ENCODE results near the gene DAPL1.

DNA sequence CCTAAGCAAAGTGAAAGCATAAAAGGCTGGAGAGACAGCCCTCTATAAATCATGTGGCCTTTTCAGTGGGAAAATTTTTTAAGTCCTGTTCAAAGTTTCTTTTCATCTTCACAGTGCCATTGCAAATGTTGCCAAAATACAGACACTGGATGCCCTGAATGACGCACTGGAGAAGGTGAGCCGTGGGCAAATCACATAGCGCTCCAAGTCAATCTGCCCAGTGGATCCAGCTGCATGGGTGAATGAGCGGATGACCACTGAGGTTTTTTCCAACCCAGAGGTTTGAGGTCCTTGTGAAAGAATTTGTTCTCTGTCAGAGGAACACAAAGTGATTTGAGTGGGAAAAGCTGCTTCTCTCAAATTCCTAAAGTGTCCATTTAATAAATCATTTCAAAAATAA is 11.8 kb downstream of the DAPL1 start:
- TF ChIP-seq, protein P1, sequence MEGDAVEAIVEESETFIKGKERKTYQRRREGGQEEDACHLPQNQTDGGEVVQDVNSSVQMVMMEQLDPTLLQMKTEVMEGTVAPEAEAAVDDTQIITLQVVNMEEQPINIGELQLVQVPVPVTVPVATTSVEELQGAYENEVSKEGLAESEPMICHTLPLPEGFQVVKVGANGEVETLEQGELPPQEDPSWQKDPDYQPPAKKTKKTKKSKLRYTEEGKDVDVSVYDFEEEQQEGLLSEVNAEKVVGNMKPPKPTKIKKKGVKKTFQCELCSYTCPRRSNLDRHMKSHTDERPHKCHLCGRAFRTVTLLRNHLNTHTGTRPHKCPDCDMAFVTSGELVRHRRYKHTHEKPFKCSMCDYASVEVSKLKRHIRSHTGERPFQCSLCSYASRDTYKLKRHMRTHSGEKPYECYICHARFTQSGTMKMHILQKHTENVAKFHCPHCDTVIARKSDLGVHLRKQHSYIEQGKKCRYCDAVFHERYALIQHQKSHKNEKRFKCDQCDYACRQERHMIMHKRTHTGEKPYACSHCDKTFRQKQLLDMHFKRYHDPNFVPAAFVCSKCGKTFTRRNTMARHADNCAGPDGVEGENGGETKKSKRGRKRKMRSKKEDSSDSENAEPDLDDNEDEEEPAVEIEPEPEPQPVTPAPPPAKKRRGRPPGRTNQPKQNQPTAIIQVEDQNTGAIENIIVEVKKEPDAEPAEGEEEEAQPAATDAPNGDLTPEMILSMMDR (IDR thresholded peaks at IDR 0.05) = no peak
- no peak for TF ChIP-seq POLR2A (IDR thresholded peaks at IDR 0.05)

Data from lower leg skin (tissue), 3 donors.